DMS53 treated with DMSO at 0.1 percent for 48 hours (cell line): Measurements from ENCODE around the gene NTPCR.
"Not testable (repeated sequence)": the region's sequence is repeated elsewhere in the genome, so short reads cannot be mapped to it uniquely, and the experiment has no call there.

Source experiments
- DNase-seq: peaks from one replicate; lab custom pipeline; 2025; ENCODE audit not compliant: unreplicated experiment; lab: John Stamatoyannopoulos, UW

The NTPCR gene

DNA sequence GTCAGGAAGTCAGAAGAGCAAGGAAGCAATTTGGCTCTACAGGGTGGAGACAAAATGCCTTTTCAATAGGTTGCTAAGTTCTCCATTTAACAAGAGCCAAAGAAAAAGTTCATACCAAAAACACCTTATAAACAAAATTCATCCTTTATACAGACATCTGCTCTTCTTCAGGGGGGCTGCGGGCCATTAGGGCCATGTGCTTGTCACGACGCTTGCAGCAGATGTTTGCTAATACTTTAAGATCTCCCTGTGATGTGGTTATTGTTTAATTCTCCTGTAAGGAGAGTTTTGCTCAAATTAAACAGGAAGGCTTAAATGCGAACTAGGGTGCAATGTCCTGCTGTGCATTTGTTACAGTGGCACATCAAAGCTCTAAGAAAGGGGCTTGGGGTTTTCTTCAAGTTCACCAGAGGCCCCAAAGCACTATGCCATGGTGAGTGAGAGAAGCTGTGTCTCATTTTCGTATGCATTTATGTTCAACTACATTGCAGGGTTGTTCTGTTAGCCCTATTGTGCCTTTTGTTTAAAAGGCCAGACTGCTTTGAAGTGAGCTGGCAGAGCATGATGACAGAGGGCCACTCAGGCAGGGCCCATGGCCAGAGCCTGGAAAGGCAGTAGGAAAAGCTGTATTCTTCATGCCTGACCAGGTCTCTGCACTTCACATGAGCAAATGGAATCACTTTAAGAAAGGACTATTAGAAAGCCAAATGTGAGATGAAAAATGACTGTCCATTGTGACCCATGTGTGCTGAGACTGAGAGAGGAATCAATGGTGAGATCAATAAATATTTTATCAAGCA, 24.8 kb upstream of the NTPCR start:
- DNase-seq: no peak

DNA sequence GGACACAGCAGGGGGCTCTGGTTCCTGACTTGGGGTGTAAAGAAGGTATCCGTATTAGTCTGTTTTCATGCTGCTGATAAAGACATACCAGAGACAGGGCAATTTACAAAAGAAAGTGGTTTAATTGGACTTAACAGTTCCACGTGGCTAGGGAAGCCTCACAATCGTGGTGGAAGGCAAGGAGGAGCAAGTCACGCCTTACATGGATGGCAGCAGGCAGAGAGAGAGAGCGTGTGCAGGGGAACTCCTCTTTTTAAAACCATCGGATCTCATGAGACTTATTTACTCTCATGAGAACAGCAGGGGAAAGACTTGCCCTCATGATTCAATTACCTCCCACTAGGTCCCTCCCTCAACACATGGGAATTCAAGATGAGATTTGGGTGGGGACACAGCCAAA, 23.2 kb upstream of the NTPCR start:
- not testable (repeated sequence) for DNase-seq

DNA sequence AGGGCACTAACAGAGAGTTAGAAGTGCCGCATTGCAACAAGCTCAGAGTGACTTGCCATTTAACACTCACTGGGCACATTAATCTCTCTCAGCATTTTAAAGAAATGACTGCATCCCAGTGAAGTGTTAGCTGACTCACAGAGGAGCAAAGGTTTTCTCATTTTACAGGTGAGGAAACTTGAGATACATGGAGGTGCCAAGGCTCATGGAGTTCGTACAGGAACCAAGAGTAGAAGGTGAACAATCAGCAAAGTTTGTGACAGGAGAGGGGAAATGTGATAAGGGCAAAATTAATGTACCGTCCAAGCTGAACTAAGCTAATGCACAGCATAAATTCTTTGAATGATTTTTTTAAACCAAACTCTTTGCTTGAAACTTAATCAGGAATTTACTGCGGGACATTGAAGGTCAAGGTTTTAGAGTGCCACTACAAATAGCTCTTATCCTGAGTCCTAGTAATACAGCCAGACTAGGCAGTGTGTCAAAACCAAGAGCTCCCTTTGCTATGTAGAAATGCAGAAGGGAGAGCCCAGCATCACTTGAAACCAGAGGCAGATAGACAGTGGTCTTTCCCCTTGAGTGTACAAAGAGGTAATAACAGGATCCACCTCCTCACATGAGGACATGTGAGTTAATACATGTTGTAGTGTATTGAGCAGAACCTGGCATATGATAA, 22.4 kb upstream of the NTPCR start:
- DNase-seq: no peak

DNA sequence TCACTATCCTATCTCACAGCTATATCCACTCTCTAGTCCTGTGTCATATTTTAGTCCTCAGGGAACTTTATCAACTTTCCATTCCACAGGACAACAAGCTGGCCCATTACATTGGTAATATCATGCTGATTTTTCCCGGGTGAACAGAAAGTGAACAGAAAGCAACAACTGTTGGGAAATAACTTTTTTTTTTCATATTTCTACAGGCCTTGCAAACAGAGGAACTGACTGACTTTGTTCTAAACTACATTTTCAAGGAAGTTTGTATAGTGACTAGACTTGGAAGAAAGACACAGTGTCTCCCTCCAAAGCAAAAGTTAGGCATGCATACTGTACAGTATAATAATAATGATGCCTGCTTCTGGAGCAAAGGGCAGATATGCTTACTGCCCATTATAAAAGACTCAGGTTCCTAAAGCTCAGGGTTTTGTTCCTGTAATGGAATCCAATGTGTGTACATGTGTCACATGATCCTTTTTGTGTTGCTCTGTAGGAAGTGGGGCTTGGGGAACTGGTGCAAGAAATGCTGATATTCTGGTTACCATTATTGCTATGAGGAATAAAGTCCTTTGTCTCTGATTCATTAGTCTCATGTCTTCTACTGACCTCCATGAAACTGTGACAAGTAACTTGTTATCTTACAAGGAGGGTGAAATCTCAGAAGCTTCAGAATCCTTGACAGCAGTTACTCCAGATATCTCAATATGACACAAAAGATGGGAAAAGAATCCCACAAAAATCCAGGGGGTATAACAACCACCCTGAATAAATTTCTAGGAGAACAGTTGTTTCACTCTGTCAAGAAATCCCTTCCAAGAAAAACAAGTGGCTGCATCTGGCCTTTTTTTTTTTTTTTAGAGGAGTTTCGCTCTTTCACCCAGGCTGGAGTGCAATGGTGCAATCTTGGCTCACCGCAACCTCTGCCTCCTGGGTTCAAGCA, 17.7 kb upstream of the NTPCR start:
- no peak for DNase-seq

DNA sequence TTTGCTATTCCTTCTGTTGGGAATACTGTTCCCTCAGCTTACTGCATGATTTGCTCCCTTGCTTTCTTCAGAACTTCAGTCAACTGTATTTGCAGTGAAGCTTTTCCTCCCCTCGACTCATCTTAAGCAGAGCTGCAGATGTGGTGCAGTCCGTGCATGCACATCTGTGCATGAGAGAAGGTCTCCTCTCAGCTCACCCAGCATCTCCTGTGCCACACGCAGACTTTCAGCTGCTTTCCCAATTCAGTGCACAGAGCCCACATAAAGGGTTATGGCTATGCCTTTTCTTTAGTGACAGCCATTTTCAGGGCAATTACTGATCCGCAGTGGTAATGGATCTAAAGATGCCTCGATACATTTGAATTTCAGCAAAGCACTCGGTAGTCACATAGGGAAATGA, 13.5 kb upstream of the NTPCR start:
- DNase-seq: no peak

DNA sequence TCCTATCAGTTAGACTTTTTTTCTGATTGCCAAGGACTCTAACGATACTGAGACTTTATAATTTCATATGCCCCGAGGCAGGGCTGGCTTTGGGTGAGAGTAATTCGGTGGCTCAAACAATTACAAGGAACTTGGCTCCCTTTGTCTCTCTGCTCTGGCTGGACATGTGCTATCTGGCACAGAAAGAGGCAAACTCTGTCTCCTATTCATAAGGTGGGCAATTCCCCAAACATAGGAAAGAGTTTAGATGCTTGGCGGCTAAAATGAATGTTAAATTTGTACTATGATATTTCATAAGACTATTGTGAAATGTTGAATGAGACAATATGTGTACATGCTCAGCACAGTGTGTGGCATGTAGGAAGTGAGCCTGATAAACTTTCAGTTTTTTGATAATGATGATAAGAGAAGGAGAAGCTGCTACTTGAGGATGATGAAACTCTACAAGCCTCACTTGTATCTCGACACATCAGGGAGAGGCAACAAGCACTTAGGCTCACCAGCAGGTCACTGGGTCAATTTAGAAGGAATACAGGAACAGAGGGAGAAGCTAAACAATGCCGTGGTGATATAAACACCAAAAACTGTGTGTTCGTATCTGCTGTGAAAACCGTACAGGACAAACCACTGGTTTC, 12.6 kb upstream of the NTPCR start:
- DNase-seq: no peak

DNA sequence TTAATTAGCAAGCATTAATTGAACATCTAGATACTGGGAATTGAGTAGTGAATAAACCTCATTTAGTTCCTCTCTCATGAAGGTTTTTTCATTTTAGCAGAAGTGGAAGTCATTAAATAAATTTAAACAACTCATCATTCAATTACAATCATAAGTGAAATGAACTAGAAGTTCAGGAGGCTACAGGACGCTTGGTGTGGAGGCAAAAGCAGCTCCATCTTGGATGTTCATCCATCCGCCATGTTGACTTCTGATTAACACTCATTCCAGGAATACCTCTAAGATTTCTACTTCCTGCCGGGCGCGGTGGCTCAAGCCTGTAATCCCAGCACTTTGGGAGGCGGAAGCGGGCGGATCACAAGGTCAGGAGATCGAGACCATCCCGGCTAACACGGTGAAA, 11.5 kb upstream of the NTPCR start:
- DNase-seq: no peak

DNA sequence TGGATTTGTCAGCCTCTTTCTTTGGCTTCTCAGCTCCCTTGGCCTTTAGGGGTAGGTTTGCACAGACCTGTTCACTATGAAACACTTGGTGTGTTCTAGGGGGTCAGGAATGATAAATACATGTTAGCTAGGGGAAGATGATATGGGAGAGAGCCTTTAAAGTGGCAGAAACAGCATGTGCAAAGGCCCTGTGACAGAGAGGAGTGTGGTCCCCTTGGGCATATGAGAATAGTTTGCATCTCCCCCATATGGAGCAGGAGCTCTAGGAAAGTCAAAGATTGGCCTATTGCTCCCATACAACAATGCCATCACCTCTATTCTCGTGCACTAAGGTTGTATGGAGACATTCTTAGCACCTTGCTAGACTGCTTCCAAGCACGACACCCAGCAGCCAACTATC, 10.7 kb upstream of the NTPCR start:
- DNase-seq: no peak

DNA sequence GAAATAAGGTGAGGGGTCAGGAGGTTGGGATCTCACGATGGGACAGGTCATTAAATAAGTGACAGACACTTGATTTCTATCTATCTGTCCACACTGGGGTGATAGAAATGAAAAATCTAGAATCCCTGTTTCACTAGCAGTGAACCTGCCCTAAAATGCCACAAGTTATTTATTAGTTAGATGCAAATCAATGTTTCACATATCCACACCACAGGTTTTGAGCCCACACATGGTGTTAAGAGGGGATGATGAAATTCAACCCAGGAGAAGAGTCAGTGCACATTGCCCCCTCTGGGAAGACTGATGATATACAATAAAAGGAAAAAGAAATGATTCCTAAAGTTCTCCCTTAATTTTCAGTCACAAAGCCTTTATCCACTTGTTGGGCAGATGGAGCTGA, 10.1 kb upstream of the NTPCR start:
- no peak for DNase-seq

DNA sequence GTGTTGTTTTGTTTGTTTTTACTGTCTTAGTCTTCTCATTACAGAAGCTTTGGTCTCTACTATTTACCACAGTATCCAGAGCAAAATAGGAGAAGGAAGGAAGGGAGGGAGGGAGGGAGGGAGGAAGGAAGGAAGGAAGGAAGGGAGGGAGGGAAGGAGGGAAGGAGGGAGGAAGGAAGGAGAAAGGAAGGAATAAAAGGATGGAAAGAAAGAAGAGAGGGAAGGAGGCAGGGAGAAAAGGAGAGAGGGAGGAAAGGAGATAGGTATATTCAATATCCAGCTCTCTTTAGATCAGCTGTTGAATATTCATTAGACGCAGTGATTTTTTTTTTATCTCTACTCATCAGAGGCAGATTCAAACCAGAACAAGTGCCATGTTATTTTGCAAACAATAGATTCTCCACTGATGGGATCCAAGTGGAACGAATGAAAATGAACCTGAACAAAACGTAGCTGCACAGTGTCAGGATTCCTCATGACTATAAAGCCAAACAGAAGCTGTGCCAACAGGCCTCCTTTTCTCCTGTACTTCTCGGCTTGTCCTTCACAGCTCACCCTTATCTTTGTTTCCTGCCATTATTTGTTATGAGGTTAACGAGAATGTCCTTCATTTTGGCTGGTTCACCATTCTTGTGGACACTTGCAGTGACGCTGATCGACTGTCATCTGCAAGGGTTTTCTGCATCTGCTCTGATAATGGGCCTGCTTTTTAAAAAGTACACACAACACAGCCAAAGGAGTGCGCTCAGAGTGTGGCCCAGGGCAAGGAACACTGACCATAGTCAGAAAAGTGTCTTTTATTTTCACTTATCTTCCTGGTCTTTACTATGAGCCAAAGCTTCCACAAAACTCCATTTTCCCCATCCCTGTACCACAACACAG, 7.8 kb upstream of the NTPCR start:
- no peak for DNase-seq

DNA sequence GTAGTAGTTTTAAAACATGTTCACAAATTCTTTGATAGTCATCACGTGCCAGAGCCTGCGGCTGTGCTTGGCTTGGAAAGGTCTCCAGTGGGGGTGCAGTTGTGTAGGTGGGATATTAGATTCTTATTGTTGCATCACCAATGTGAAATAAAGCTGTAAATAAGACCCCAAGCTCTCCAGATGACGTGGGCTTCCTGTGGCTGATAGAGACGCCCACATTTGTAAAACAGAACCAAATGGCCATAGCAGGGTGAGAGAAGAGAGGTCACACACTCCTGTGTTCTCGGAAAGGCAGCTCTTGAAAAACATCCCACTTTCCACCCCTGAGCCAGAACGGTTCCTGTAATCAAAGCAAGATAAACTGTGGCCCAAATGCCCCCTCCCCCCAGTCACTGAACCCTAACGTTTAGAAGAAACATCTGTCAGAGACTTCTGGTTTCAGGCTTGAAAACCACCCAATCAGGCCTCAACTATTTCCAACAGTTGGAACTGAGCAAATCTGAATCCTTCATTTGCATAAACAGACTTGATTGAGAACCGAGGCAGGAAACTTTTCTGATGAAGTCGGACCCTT, 6.6 kb upstream of the NTPCR start:
- DNase-seq: no peak

DNA sequence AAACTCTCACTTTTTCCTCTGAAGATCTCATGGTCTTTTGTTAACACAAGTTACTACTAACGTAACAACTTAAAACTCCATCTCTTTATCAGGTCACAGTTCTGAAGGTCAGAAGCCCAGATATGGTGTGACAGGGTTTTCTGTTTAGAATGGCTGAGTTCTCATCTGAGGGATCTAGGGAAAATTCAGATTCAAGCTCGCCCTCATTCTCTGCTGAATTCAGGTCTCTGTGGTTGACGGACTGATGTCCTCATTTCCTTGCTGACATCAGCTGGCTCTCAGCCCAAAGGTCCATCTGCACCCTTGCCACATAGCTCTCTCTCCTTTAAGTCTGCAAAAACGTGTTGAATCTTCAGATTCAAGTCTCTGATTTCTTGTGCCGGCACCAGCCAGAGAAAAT, 6.1 kb upstream of the NTPCR start:
- DNase-seq: no peak

DNA sequence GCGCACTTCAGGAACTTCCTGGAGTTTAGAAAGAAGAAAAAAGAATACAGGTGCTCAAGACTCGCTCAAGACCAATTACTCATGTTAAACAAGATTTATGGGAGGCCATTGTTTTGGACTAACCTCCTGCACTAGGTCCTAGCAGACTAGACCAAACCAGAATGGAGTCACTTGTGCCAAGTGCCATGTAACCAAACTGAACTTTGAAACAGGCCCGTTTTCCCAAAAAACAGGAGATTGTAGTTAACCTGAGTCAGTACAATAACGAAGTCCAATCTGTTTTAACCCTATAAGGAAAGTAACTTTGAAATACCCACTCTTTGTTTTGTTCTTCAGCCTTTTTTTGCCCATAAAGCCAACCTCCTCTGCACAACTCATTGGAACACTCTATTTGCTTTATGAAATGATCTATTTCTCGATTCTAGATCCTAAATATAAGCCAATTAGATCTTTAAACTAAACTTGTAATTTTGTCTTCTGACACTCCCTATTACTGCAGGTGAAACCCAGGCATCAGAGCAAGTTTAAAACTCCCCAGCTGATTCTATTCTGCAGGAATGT, 695 bp upstream of the NTPCR start:
- no peak for DNase-seq

DNA sequence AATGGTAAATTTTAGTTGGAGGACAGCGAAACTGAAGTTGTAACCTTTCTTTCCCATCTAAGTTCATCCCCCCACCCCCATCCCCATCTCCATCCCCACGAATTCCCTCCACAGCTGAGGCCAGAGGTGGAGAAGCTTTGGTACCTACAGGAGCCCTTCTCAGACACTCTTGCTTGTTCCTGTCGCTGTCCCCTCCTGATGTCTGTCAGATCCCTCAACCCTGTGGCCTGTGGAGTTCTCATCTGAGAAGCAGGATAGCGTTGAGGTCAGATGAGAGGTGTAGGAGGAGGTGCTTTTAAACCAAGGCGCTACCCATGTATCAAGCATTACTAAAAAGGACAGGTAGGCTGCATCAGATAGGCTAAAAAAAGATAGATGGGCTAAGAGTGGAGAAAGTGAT, 769 bp downstream of the NTPCR start:
- DNase-seq: no peak

DNA sequence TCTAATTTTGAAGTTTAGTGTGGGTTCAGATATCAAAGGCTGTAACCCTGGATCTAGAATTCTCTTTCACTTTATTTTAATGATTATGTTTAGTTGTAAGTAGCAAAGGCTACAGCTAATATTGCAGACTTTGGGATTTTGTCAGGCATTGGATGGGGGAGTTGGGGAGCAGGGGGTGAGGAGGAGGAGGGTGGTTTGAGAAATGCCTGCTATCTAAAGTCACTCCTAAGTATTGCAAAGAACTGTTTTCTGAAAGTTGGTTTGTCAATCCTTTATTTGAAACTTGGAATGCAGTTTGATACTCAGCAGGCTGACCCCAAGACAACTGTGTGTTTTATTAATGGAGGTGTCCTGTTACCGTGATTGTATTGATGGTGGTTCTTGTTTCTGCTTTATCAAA, 1.2 kb downstream of the NTPCR start:
- no peak for DNase-seq

DNA sequence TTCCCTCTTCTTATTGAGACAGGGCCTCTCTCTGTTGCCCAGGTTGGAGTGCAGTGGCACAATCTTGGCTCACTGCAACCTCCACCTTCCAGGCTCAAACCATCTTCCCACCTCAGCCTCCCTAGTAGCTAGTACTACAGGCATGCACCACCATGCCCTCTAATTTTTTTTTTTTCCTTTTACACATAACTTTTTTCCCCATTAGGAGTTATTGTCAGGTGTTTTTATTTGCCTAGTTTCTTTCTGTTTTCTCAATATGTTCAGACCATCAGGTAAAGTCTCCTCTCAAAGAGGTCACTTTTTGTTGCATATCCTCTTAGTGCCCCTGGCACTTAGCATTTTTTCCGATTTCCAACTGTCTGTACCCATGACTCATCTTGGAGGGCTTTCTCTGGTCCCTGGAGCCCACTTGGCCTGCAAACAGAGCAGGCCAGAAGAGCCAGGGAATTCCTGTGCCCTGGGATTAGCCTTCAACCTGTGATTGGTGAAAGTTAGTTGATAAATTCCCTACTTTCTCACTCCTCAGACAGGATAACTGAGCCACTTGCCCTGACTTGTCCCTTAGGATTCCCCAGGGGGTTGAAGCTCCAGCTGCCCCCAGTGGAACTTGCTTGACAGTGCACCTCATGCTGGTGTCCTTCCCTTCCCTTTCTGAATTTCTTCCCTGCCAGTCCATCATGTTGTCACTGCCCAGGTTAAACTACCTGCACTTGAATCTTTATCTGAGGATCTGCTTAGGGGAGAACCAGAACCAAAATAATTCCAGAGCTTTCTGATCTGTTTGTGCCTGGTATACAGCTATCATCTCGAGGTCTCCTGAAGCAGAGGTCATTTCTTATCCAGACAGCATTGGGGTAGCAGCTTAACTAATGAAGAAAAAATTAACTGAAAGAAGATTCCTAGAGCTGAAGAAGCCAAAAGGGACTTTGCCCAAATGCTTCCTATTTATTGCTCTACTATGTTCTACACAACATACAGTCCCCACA, 2.4 kb downstream of the NTPCR start:
- DNase-seq: peak; percentile 48

DNA sequence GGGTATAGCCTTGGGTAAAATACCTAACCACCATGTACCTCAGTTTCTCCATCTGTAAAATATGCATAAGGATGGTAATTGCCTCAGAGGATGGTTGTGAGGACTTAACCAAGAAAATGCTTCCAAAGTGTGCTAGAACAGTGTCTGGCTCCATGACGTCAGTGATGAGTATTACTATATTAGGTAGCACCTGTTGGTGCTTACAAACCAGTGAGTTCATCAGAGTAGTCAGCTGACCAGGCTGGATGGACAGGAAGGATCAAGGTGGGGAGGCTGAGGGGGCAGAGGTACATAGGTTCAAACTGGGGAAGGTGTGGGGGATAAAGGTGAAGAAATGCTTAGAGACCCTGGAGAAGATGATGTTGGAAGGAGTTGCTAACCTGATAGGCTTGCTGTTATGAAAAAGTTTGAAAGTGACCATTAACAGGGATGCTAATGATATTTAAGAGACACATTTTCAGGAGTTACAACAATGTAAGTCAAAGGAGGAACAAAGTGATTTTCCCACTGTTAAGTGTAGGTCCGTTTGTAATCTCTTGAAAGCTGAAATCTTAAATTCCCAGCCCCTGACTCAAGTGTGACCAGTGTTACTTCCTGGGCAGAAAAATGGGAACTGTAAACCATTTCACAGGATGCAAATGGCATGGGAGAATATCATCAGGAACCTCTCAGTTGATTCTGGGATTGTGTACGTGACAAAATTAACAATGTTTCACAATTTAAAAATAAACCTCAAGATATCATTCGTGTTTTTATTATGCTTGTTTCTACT, 4.4 kb downstream of the NTPCR start:
- no peak for DNase-seq

DNA sequence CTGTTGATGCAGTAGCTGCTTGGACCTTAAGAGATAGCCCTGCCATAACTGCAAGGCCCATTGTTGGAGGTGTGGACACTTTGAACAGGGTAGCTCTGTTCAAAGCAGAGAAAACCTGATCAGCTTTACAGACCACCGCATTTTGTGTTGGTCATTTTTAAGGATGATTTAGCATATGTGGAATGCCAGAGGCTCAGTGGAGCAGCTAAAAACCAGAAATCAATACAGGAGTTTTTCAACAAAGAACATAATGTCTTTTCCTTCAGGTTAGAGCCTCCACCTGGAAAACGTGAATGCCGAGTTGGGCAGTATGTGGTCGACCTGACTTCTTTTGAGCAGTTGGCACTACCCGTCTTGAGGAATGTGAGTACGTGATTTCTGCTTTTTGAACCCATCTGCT, 5.7 kb downstream of the NTPCR start:
- no peak for DNase-seq
